Lower leg skin (tissue), 3 donors: Measurements from ENCODE around the gene FNDC3A.

Experiments
- POLR2A ChIP-seq, 2 donors: fragments of 450-650 bp; IDR thresholded peaks; one replicate each; pipeline ENCODE4 v1.6.1; 2016 to 2017; ENCODE audit warnings: antibody characterized with exemption in 2 of 2, mild to moderate bottlenecking in 1 of 2, moderate library complexity in 1 of 2
- TF ChIP-seq, protein P1 (sequence below), 3 donors: fragments of 450-650 bp; IDR thresholded peaks; one replicate each; pipeline ENCODE4 v1.5.1; 2016; ENCODE audit warnings: antibody characterized with exemption in 3 of 3, mild to moderate bottlenecking in 3 of 3, moderate library complexity in 2 of 3

DNA sequence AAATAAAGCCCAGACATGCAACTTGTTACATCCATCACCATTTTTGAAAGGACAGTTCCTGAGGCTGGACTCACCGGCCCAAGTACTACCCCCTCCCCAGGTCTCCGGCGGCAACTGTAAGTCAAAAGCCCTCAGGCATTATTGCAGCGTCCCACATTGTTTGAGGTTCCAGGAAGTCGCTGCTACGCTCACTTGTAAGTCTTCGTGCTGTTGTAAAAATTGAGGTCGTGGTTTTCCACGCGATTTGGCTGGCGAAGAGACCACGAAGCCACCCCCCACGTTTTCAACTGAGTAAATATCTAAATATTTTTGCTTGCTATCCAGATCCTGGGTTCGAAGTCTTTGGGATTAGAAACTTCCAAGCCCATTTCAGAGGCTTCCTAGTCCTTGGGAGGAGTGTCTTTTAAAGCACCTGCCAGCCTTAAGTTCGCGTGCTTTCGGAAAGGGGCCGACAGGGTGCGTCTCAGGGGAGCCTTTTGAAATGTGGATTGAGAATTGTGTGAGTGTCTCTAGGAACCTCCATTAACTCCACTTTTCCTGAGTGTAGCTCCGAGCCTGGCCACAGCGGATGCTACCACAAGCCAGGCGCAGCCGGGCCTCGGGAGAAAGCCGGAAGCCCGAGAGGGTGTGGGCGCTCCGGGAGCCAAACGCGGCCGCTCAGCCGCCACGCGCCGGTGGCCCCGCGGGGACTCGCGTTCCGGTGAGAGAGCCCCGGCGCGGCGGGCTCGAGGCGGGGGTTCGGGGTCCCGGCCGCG is 434 bp upstream of the FNDC3A start:
- TF ChIP-seq, protein P1, sequence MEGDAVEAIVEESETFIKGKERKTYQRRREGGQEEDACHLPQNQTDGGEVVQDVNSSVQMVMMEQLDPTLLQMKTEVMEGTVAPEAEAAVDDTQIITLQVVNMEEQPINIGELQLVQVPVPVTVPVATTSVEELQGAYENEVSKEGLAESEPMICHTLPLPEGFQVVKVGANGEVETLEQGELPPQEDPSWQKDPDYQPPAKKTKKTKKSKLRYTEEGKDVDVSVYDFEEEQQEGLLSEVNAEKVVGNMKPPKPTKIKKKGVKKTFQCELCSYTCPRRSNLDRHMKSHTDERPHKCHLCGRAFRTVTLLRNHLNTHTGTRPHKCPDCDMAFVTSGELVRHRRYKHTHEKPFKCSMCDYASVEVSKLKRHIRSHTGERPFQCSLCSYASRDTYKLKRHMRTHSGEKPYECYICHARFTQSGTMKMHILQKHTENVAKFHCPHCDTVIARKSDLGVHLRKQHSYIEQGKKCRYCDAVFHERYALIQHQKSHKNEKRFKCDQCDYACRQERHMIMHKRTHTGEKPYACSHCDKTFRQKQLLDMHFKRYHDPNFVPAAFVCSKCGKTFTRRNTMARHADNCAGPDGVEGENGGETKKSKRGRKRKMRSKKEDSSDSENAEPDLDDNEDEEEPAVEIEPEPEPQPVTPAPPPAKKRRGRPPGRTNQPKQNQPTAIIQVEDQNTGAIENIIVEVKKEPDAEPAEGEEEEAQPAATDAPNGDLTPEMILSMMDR (IDR thresholded peaks at IDR 0.05), result no peak
- TF ChIP-seq POLR2A (IDR thresholded peaks at IDR 0.05), result no peak
